Neural crest cell (in vitro differentiated cells): ENCODE results near the gene RALGAPA2. TPM values are rescaled to one million over a fixed set of nuclear protein-coding genes. Genes with fewer than 3 reads are reported as not detected.
A peak's percentile ranks its signal among the peaks of the same experiment; 100 is the strongest.

Experiments used
- DNase-seq: peaks from one replicate; pipeline ENCODE4 v3.0.0; 2021; ENCODE audit warnings: low read depth, mixed read lengths, low spot score
- H3K27ac Mint-ChIP-seq: one replicate; pipeline ENCODE4 v1.8.0; 2021; ENCODE audit warnings: mild to moderate bottlenecking, mixed read lengths; ENCODE audit not compliant: unreplicated experiment
- H3K27me3 Mint-ChIP-seq: 2 replicates; pipeline ENCODE4 v1.8.0; 2021; ENCODE audit warnings: low read depth, mild to moderate bottlenecking, mixed read lengths
- H3K36me3 Mint-ChIP-seq: 2 replicates; pipeline ENCODE4 v1.8.0; 2021; ENCODE audit warnings: low read depth, mild to moderate bottlenecking, mixed read lengths
- H3K4me1 Mint-ChIP-seq: 2 replicates; pipeline ENCODE4 v1.8.0; 2021; ENCODE audit warnings: mixed read lengths
- H3K4me3 Mint-ChIP-seq: one replicate; pipeline ENCODE4 v1.8.0; 2021; ENCODE audit warnings: mild to moderate bottlenecking, mixed read lengths
- H3K9me3 Mint-ChIP-seq: 2 replicates; pipeline ENCODE4 v1.8.0; 2021; ENCODE audit warnings: mixed read lengths
- CTCF ChIP-seq: fragments of 200-600 bp; sonication (generic); conservative IDR thresholded peaks from 2 replicates; pipeline ENCODE4 v1.5.0; 2021; ENCODE audit warnings: antibody characterized with exemption, mild to moderate bottlenecking
- total RNA-seq: library from RNA; stranded (reverse); gene quantifications from 2 replicates; pipeline ENCODE4 v1.2.1, GENCODE V29; 2021

The RALGAPA2 gene
- total RNA-seq, 1 donor from 2014 or later = 29.3 TPM

GRCh38 chr20:20721489-20721888 lies 9.0 kb upstream of the RALGAPA2 start:
- H3K4me3 Mint-ChIP-seq = no peak overlapping the region
- DNase-seq = no peak
- no peak overlapping the region for H3K27ac Mint-ChIP-seq
- H3K9me3 Mint-ChIP-seq = no peaks in the 10 kb centered on the region
- no peak for TF ChIP-seq CTCF
- no peaks in the 10 kb centered on the region for H3K36me3 Mint-ChIP-seq
- H3K4me1 Mint-ChIP-seq = no peaks in the 10 kb centered on the region
- peaks cover 3% of the 10 kb centered on the region for H3K27me3 Mint-ChIP-seq

- Mint-ChIP-seq H3K36me3 (no peaks in the 10 kb centered on the region), H3K9me3 (no peaks in the 10 kb centered on the region), H3K4me3 (no peak overlapping the region), H3K27ac (no peak overlapping the region), H3K4me1 (no peaks in the 10 kb centered on the region), H3K27me3 (no peaks in the 10 kb centered on the region)
- no peak for DNase-seq
- TF ChIP-seq CTCF = no peak
Measured at GRCh38 chr20:20720158-20720557, 7.7 kb upstream of the RALGAPA2 start.

- DNase-seq = no peak
- no peak for TF ChIP-seq CTCF
- H3K9me3 Mint-ChIP-seq = no peaks in the 10 kb centered on the region
- H3K4me1 Mint-ChIP-seq = no peaks in the 10 kb centered on the region
- no peak overlapping the region for H3K4me3 Mint-ChIP-seq
- no peak overlapping the region for H3K27ac Mint-ChIP-seq
- no peaks in the 10 kb centered on the region for H3K27me3 Mint-ChIP-seq
- H3K36me3 Mint-ChIP-seq = no peaks in the 10 kb centered on the region
Measured at GRCh38 chr20:20719411-20719810, 7.0 kb upstream of the RALGAPA2 start.

GRCh38 chr20:20713244-20713765 lies 861 bp upstream of the RALGAPA2 start:
- Mint-ChIP-seq H3K4me1 (peaks cover 30% of the 10 kb centered on the region), H3K4me3 (peak overlapping the region; percentile 91), H3K27ac (peak overlapping the region; percentile 96), H3K9me3 (no peaks in the 10 kb centered on the region), H3K27me3 (no peaks in the 10 kb centered on the region), H3K36me3 (no peaks in the 10 kb centered on the region)
- TF ChIP-seq CTCF = no peak
- no peak for DNase-seq

GRCh38 chr20:20712004-20712473 lies 405 bp downstream of the RALGAPA2 start:
- Mint-ChIP-seq H3K4me1 (peaks cover 30% of the 10 kb centered on the region), H3K27me3 (no peaks in the 10 kb centered on the region), H3K9me3 (no peaks in the 10 kb centered on the region), H3K36me3 (no peaks in the 10 kb centered on the region), H3K27ac (peak overlapping the region; percentile 39), H3K4me3 (peak overlapping the region; percentile 89)
- TF ChIP-seq CTCF = no peak
- DNase-seq = peak; percentile 23
